Umbilical cord (tissue), 2 donors: ENCODE measurements around the gene BZW2. TPM values are rescaled to one million over a fixed set of nuclear protein-coding genes. Genes with fewer than 3 reads are reported as not detected.

Experiments used
- DNase-seq: peaks from one replicate; pipeline ENCODE4 v3.0.0-alpha.2; 2015; ENCODE audit warnings: low spot score
- total RNA-seq: library from RNA; depleted of rRNA; stranded (reverse); fragments of >200 nt; gene quantifications from one replicate; pipeline ENCODE4 v1.2.3, GENCODE V29; 2014; ENCODE audit warnings: low replicate concordance; ENCODE audit not compliant: insufficient read depth

Gene BZW2
- total RNA-seq, 1 donor from 2014 or later = 42.4 TPM

DNA sequence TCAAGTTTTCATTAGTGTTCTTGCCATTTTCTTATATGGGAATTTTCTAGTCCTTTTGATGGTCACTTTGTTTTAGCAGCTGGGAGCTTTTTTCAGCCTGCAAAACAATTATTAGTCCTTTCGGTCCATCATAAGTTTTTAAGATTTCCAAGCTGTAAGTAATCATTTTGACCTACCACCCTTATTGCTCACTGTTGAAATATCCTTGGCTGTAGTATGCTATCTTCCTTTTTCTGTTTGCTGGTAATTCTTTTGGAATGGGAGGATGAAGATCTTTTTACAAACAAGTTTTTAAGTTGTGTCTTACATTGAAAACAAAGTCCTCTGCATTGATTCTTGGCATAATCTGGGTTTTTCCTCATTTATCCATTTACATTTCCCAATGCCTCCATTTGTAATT lies 24.0 kb downstream of the BZW2 start:
- DNase-seq = no peak

DNA sequence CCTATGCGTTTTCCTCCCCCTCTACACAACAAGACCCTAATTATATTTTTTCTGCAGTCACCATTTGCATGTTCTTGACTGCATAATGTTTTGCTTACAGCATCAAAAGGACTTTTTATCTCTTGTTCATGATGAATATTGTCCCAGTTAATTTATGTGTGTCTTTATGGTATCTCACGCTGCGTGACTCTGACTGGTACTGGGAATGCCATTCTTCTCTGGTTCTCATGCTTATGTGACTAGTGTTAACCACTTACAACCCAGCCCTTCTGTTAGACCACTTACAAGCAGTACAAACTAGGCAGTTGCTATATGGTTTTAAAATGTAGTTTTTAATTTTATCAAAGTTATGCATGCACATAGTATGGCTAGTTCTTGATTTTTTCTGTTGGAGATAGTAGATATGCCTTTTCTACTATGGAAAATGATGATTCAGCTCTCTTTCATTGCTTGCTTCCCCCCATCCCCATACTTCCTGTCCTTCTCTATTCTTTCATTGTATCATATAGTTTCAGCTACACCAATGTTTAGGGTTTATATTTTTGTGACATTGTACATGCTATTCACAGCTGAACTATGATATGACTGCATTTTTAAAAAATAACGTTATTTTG lies 24.9 kb downstream of the BZW2 start:
- DNase-seq = no peak

DNA sequence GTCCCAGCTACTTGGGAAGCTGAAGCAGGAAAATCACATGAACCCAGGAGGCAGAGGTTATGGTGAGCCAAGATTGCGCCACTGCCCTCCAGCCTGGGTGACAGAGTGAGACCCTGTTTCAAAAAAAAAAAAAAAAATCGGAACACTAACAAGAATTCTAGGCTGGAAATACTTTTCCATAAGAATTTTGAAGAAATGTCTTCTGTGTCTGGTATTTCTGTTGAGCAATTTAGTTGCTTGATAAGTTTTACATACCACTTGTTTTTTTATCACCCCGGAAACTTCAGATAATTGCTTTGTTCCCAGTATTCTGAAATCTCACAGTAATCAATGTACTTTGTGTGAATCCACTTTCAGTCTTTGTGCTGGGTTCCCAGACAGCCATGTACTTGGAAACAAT lies 25.8 kb downstream of the BZW2 start:
- DNase-seq = no peak

DNA sequence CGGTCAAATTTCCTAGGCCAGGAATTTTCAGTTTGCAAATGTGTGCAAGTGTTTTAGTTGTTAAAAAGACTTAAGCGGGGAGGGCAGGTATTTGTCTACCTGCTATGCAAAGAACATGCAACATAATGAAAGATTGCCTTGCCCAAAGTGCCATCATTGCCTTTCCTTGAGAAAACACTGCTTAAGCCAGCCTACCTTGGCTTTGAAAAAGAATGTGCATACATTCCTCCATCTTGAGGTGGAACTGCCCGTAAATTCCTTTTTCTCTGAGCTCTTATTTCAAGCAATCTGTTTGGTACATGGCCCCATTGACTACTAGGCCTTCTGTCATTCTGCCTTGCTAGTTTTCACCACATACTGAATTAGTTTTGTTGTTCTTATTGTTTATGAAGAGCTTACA lies 29.3 kb downstream of the BZW2 start:
- no peak for DNase-seq

DNA sequence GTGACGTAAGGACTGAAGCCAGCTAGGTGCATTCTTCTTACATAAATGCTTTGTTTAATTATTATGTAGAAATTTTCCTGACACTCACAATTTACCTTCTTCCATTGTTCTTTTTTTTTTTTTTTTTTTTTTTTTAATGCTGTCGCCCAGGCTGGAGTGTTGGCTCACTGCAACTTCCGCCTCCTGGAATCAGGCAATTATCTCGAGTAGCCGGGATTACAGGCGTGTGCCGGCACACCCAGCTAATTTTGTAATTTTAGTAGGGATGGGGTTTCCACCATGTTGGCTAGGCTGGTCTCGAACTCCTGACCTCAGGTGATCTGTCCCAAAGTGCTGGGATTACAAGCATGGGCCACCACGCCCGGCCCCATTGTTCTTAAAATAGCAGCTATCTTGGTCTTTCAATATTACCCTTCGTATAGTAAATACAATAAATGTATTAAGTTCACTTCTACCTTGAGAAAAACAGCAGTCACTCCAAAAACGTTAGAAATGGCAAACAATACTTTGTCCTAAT lies 32.1 kb downstream of the BZW2 start:
- no peak for DNase-seq

GRCh38 chr7:16678645-16679566 lies 32.9 kb downstream of the BZW2 start:
- peak; percentile 5 for DNase-seq

DNA sequence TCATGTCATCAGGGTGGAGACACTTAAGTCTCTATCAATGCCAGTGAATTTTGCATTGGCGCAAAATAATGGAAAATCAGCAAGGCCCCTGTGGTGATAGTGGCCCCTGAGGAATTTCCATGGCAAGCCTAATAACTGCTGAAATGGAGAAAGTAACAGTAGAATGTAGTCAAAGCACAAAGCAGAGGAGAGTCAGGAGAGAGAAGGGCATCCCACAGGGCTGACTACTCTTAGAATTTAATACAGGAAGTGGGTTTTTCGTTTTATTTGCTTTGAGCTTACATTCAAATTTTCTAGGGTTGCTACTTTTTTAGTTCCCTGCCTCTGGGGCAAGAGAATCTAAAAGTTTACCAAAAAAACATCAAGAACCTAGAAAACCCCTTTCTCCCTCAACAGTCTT lies 39.0 kb downstream of the BZW2 start:
- DNase-seq = no peak

GRCh38 chr7:16685535-16685934 lies 39.6 kb downstream of the BZW2 start:
- DNase-seq = no peak

GRCh38 chr7:16688249-16688648 lies 42.3 kb downstream of the BZW2 start:
- DNase-seq = no peak

GRCh38 chr7:16691241-16691640 lies 45.3 kb downstream of the BZW2 start:
- DNase-seq = no peak

DNA sequence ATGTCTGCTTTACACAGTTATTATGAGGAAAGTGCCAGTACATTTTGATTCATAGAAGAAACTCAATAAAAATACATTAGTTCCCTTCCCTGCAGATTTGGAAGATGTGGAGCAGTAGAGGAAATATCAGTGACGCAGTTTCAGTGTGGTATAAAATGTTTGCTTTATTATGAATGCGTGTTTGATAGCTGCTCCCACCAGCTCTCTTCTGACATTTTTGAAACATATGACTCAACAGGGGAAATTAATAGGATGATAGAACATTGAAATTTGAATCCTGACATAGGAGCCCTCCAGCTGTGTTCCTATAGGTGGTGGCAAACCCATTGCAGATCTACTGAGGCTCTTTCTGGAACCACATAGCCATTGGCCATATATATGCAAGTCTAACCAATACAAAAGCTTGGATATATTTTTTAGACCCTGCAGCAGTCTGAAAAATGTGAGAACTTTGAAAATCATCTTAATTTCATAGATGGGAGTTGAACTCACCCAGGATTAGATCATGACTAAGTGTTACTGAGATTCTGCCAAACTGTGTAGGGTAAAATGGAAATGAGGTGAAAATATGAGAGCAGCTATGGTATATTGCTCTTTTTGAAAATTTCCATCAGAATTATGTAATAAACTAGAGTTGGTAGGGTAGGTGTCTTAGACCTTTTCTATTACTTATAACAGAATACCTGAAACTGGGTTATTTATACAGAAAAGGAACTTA lies 47.8 kb downstream of the BZW2 start:
- DNase-seq = no peak

DNA sequence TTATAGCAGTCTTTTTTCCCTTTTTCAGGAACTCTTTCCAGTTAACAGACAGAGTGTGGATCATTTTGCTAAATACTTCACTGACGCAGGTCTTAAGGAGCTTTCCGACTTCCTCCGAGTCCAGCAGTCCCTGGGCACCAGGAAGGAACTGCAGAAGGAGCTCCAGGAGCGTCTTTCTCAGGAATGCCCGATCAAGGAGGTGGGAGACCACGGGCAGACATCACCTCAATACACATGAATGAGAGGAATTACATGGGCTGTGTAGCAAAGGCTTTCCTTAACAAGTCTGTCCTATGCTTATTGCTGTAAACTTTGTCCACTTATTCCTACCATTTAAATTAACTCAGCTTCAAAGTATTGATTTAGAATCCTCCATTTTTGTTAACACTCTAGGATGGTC lies 48.8 kb downstream of the BZW2 start:
- no peak for DNase-seq

DNA sequence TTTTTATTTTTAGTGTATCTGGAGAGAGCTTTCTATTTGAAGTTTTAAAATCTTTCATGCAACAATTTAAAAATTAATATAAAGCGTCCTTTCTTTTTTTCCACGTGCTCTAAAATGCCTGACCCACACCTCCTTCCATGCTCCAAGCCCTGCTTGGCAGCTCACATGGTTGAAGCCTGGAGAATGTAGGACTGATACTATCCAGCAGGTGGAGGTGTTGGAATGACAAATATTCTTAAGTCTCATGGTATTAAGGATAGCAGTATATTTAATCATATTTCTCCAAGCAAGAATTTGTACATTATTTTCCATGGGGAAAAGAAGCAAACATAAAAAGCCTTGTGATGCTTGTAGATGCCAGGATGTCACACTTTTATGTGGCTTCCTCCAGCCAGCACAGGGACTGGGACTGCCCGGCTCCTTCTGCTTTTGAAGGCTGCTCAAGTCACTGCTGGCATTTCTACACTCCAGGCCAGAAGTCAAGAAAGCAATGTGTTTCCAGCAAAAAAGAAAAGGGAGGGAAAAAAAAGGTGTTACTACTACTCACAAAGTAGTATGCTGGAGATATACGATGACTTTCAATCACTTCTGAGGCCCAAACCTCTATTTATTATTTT lies 49.7 kb downstream of the BZW2 start:
- peak; percentile 55 for DNase-seq

- DNase-seq = no peak
These were observed 51.7 kb downstream of the BZW2 start for GRCh38 chr7:16697507-16698199.

DNA sequence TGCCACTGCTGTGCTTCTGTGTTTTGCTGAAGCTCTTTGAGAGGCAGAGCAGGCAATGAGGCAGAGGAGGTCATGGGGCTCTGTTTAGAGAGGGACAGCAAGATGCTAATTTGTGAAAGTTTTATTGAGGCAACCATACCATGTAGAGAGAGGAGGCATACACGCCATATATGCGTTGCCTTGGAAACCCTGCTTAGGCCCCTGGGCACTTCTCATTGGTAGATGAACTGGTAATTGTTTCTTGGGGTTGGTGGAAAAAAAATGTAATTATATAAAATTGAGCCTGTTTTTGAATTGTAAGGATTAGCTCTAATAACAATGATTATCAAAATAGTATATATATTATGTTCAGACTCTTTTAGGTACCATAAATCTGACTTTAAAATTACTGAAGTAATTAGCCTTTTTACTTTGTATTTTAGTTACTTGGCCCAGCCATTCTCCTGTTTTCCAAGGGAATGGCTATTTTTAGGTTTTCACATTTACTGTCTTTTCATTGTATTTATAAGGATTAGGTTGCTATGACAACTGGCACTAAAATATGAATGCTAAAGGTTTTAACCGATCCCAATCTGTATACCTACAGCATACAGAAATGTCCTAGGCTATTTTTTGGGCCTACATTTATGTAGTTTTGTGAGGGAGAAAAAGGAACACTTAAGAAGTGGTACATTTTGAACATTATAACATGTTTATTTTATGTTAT lies 52.4 kb downstream of the BZW2 start:
- DNase-seq = no peak

DNA sequence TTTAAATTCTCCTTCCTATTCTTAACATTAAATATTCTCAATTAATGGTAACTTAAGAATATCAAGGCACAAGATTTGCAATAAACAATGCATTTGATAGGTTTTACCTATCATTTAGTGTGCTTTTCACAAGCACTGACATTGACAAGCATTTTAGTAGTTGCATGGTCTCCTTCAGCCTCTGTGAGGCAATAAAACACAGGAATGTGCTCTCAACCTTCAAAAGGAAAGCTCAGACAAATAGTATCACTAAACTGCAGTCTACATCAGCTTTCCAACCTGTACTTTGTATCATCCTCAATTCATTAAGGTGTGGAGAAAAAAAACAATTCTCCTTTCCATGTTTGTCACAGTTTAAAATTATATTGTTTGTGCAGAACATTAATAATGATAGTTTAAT lies 56.5 kb downstream of the BZW2 start:
- peak; percentile 8 for DNase-seq

- DNase-seq = no peak
These were observed 62.5 kb downstream of the BZW2 start for GRCh38 chr7:16708511-16708910.

GRCh38 chr7:16708980-16709379 lies 63.0 kb downstream of the BZW2 start:
- no peak for DNase-seq

- no peak for DNase-seq
These were observed 64.7 kb downstream of the BZW2 start for GRCh38 chr7:16710651-16711050.

GRCh38 chr7:16711730-16712129 lies 65.7 kb downstream of the BZW2 start:
- no peak for DNase-seq

- DNase-seq = no peak
These were observed 66.9 kb downstream of the BZW2 start for GRCh38 chr7:16712916-16713315.
